ENCODE results near the gene ZNF800.

Gene ZNF800

GRCh38 chr7:127418459-127418858, 26.0 kb upstream of the ZNF800 start:
- no peaks in the 10 kb centered on the region for H3K9me3 ChIP-seq (replicated peaks; ENCODE audit: insufficient read depth, low read length)
- H3K9ac ChIP-seq (ENCODE audit: low read length): no peak overlapping the region
- H3K9me2 ChIP-seq (replicated peaks; ENCODE audit: insufficient read depth, low read length): no peaks in the 10 kb centered on the region
- peaks cover 16% of the 10 kb centered on the region; the same call in 1 of the 2 replicates for H3K27me3 ChIP-seq (replicated peaks; ENCODE audit: insufficient read depth, low read length)
- DNase-seq: no peak
- no peaks in the 10 kb centered on the region for H3K79me2 ChIP-seq (ENCODE audit: low read length)
- H2AFZ ChIP-seq (ENCODE audit: low read length): no peak overlapping the region
- H3F3A ChIP-seq (ENCODE audit: insufficient read depth, low read length): peaks cover 26% of the 10 kb centered on the region
- no peaks in the 10 kb centered on the region for H4K20me1 ChIP-seq (ENCODE audit: insufficient read depth, low read length)
- peaks cover 33% of the 10 kb centered on the region for H3K4me1 ChIP-seq (ENCODE audit: low read length)
- H3K4me2 ChIP-seq (ENCODE audit: low read depth, low read length): no peak overlapping the region
- no peak overlapping the region for H3K4me3 ChIP-seq (ENCODE audit: low read length)
- TF ChIP-seq CTCF (IDR thresholded peaks at IDR 0.05; ENCODE audit: low read length) (no peak), EZH2 (optimal IDR thresholded peaks at IDR 0.05; ENCODE audit: low read depth, low read length) (no peak), EZH2phosphoT487 (IDR thresholded peaks at IDR 0.05; ENCODE audit: low read length) (no peak)
- H3K27ac ChIP-seq (ENCODE audit: low read length): no peak overlapping the region
- no peaks in the 10 kb centered on the region for H3K36me3 ChIP-seq (replicated peaks; ENCODE audit: insufficient read depth, low read length)

GRCh38 chr7:127417346-127417745, 24.8 kb upstream of the ZNF800 start:
- Histone ChIP-seq H3K4me1 (ENCODE audit: low read length) (peaks cover 36% of the 10 kb centered on the region), H3K9me2 (replicated peaks; ENCODE audit: insufficient read depth, low read length) (no peaks in the 10 kb centered on the region), H3K4me3 (ENCODE audit: low read length) (peak overlapping the region; percentile 39), H3K27me3 (replicated peaks; ENCODE audit: insufficient read depth, low read length) (peaks cover 26% of the 10 kb centered on the region), H3K4me2 (ENCODE audit: low read depth, low read length) (peak overlapping the region; percentile 69), H3K9me3 (replicated peaks; ENCODE audit: insufficient read depth, low read length) (no peaks in the 10 kb centered on the region), H3F3A (ENCODE audit: insufficient read depth, low read length) (peaks cover 30% of the 10 kb centered on the region), H4K20me1 (ENCODE audit: insufficient read depth, low read length) (no peaks in the 10 kb centered on the region), H3K27ac (ENCODE audit: low read length) (peak overlapping the region; percentile 53; the same call in 1 of the 2 replicates), H3K36me3 (replicated peaks; ENCODE audit: insufficient read depth, low read length) (no peaks in the 10 kb centered on the region), H3K79me2 (ENCODE audit: low read length) (no peaks in the 10 kb centered on the region), H2AFZ (ENCODE audit: low read length) (peak overlapping the region; percentile 72), H3K9ac (ENCODE audit: low read length) (peak overlapping the region; percentile 21; the same call in 1 of the 2 replicates)
- TF ChIP-seq CTCF (IDR thresholded peaks at IDR 0.05; ENCODE audit: low read length): no peak
- no peak for TF ChIP-seq EZH2 (optimal IDR thresholded peaks at IDR 0.05; ENCODE audit: low read depth, low read length)
- no peak for TF ChIP-seq EZH2phosphoT487 (IDR thresholded peaks at IDR 0.05; ENCODE audit: low read length)
- peak; percentile 92 for DNase-seq

- Histone ChIP-seq H3K4me2 (ENCODE audit: low read depth, low read length) (no peak overlapping the region), H3K27me3 (replicated peaks; ENCODE audit: insufficient read depth, low read length) (peaks cover 39% of the 10 kb centered on the region), H3K4me1 (ENCODE audit: low read length) (peaks cover 36% of the 10 kb centered on the region), H3K9me2 (replicated peaks; ENCODE audit: insufficient read depth, low read length) (no peaks in the 10 kb centered on the region), H4K20me1 (ENCODE audit: insufficient read depth, low read length) (no peaks in the 10 kb centered on the region), H3K9me3 (replicated peaks; ENCODE audit: insufficient read depth, low read length) (no peaks in the 10 kb centered on the region), H3F3A (ENCODE audit: insufficient read depth, low read length) (peaks cover 30% of the 10 kb centered on the region), H3K27ac (ENCODE audit: low read length) (no peak overlapping the region), H2AFZ (ENCODE audit: low read length) (no peak overlapping the region), H3K79me2 (ENCODE audit: low read length) (no peaks in the 10 kb centered on the region), H3K36me3 (replicated peaks; ENCODE audit: insufficient read depth, low read length) (no peaks in the 10 kb centered on the region), H3K4me3 (ENCODE audit: low read length) (no peak overlapping the region), H3K9ac (ENCODE audit: low read length) (no peak overlapping the region)
- DNase-seq: no peak
- TF ChIP-seq EZH2phosphoT487 (IDR thresholded peaks at IDR 0.05; ENCODE audit: low read length): no peak
- no peak for TF ChIP-seq CTCF (IDR thresholded peaks at IDR 0.05; ENCODE audit: low read length)
- no peak for TF ChIP-seq EZH2 (optimal IDR thresholded peaks at IDR 0.05; ENCODE audit: low read depth, low read length)
These were observed 22.7 kb upstream of the ZNF800 start for GRCh38 chr7:127415060-127415742.
